Hepatocyte (in vitro differentiated cells): ENCODE results near the gene SDK1. TPM values are rescaled to one million over a fixed set of nuclear protein-coding genes. Genes with fewer than 3 reads are reported as not detected.

Experiments used
- DNase-seq: peaks from one replicate; pipeline ENCODE4 v3.0.0-alpha.2; 2016; ENCODE audit warnings: low spot score
- H2AFZ ChIP-seq: fragments of 200-600 bp; sonication (generic); 2 replicates; pipeline ENCODE4 v1.6.0; 2016; ENCODE audit warnings: antibody characterized with exemption, mild to moderate bottlenecking
- H3K27ac ChIP-seq: fragments of 200-600 bp; sonication (generic); 2 replicates; pipeline ENCODE4 v1.5.1; 2016; ENCODE audit warnings: mild to moderate bottlenecking
- H3K27me3 ChIP-seq: fragments of 200-600 bp; sonication (generic); 2 replicates; pipeline ENCODE4 v1.6.1; 2016
- H3K36me3 ChIP-seq: fragments of 200-600 bp; sonication (generic); replicated peaks from 2 replicates; pipeline ENCODE4 v1.5.1; 2016; ENCODE audit warnings: low read depth; ENCODE audit not compliant: insufficient read depth
- H3K4me1 ChIP-seq: fragments of 200-600 bp; sonication (generic); 2 replicates; pipeline ENCODE4 v1.5.1; 2016; ENCODE audit warnings: mild to moderate bottlenecking, moderate library complexity; ENCODE audit not compliant: insufficient read depth
- H3K4me2 ChIP-seq: fragments of 200-600 bp; sonication (generic); 2 replicates; pipeline ENCODE4 v1.6.0; 2016
- H3K4me3 ChIP-seq: fragments of 200-600 bp; sonication (generic); 2 replicates; pipeline ENCODE4 v1.5.1; 2016; ENCODE audit warnings: mild to moderate bottlenecking
- H3K79me2 ChIP-seq: fragments of 200-600 bp; sonication (generic); 2 replicates; pipeline ENCODE4 v1.6.0; 2017; ENCODE audit warnings: mild to moderate bottlenecking
- H3K9me2 ChIP-seq: fragments of 200-600 bp; sonication (generic); replicated peaks from 2 replicates; pipeline ENCODE4 v1.6.0; 2017; ENCODE audit warnings: mild to moderate bottlenecking; ENCODE audit not compliant: insufficient read depth
- H3K9me3 ChIP-seq: fragments of 200-600 bp; sonication (generic); 2 replicates; pipeline ENCODE4 v1.5.1; 2016; ENCODE audit warnings: low read depth, mild to moderate bottlenecking
- H4K20me1 ChIP-seq: fragments of 200-600 bp; sonication (generic); 2 replicates; pipeline ENCODE4 v1.6.0; 2016; ENCODE audit warnings: mild to moderate bottlenecking; ENCODE audit not compliant: insufficient read depth, poor library complexity, severe bottlenecking
- EZH2 ChIP-seq: fragments of 200-600 bp; sonication (generic); IDR thresholded peaks from 2 replicates; pipeline ENCODE4 v1.6.1; 2016; ENCODE audit warnings: antibody characterized with exemption, mild to moderate bottlenecking, borderline replicate concordance
- EZH2phosphoT487 ChIP-seq: fragments of 200-600 bp; sonication (generic); IDR thresholded peaks from one replicate; pipeline ENCODE4 v1.6.1; 2018; ENCODE audit warnings: antibody characterized with exemption, mild to moderate bottlenecking, low read depth, moderate library complexity; ENCODE audit not compliant: unreplicated experiment, severe bottlenecking
- WGBS: methylation state at CpG from one replicate; pipeline ENCODE4 v1.1.6; 2016; ENCODE audit warnings: low lambda C conversion rate; ENCODE audit errors: missing lambda C conversion rate; 5-methylcytosine and 5-hydroxymethylcytosine counted together
- polyA plus RNA-seq: library from polyadenylated mRNA; unstranded; fragments of >200 nt; fragmentation: Nextera tagmentation; extraction: Ambion mirVana; gene quantifications from 2 replicates; pipeline ENCODE4 v1.2.1, GENCODE V29; 2016
- total RNA-seq: library from RNA; depleted of rRNA; stranded (reverse); fragments of >200 nt; gene quantifications from 2 replicates; pipeline ENCODE4 v1.2.3, GENCODE V29; 2014
- TF ChIP-seq, protein P1 (sequence below): fragments of 200-600 bp; sonication (generic); IDR thresholded peaks from 2 replicates; pipeline ENCODE4 v1.5.1; 2016; ENCODE audit warnings: antibody characterized with exemption, mild to moderate bottlenecking; ENCODE audit not compliant: poor library complexity

The SDK1 gene
- total and polyA plus RNA-seq, 2 experiments from 2014 or later: 4.3 to 10.0 TPM

DNA sequence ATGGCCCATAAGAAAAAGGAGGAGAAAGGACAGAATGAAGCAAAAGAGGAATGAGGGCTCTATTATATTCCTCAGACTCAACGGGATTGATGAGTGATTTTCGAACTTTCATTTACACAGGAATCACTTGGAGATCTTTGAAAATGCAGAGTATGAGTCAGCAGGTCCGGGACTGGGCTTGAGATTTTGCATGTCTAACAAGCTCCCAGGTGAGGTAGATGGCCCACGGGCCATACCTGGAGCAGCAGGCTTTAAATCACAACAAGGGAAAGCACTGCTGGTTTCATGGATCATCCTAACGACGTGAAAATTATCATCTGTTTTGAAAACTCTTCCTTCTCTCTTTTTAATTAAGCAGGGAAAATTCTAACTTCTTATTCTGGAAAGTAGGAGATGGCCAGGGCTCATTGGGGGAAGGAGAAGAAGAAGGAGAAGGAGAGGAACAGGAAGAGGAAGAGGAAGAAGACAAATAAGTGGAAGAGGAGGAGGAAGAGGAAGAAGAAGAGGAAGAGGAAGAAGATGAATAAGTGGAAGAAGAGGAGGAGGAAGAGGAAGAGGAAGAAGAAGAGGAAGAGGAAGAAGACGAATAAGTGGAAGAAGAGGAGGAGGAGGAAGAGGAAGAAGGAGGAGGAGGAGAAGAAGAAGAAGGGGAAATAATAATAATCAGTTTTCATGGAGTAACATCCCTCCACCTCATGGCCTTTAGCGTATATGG, 3.8 kb upstream of the SDK1 start:
- 57% methylated on average over 7 of the region's 8 CpGs for WGBS
- peaks cover 9% of the 10 kb centered on the region for H3K4me1 ChIP-seq
- H3K36me3 ChIP-seq: no peaks in the 10 kb centered on the region
- no peaks in the 10 kb centered on the region for H4K20me1 ChIP-seq
- H3K4me2 ChIP-seq: no peak overlapping the region
- H3K9me3 ChIP-seq: no peaks in the 10 kb centered on the region
- H3K9me2 ChIP-seq: no peaks in the 10 kb centered on the region
- H3K27ac ChIP-seq: no peak overlapping the region
- DNase-seq: no peak
- H3K4me3 ChIP-seq: no peak overlapping the region
- no peaks in the 10 kb centered on the region for H3K79me2 ChIP-seq
- TF ChIP-seq EZH2phosphoT487 (no peak), EZH2 (no peak)
- TF ChIP-seq, protein P1, sequence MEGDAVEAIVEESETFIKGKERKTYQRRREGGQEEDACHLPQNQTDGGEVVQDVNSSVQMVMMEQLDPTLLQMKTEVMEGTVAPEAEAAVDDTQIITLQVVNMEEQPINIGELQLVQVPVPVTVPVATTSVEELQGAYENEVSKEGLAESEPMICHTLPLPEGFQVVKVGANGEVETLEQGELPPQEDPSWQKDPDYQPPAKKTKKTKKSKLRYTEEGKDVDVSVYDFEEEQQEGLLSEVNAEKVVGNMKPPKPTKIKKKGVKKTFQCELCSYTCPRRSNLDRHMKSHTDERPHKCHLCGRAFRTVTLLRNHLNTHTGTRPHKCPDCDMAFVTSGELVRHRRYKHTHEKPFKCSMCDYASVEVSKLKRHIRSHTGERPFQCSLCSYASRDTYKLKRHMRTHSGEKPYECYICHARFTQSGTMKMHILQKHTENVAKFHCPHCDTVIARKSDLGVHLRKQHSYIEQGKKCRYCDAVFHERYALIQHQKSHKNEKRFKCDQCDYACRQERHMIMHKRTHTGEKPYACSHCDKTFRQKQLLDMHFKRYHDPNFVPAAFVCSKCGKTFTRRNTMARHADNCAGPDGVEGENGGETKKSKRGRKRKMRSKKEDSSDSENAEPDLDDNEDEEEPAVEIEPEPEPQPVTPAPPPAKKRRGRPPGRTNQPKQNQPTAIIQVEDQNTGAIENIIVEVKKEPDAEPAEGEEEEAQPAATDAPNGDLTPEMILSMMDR: no peak
- no peak overlapping the region for H2AFZ ChIP-seq
- no peaks in the 10 kb centered on the region for H3K27me3 ChIP-seq

DNA sequence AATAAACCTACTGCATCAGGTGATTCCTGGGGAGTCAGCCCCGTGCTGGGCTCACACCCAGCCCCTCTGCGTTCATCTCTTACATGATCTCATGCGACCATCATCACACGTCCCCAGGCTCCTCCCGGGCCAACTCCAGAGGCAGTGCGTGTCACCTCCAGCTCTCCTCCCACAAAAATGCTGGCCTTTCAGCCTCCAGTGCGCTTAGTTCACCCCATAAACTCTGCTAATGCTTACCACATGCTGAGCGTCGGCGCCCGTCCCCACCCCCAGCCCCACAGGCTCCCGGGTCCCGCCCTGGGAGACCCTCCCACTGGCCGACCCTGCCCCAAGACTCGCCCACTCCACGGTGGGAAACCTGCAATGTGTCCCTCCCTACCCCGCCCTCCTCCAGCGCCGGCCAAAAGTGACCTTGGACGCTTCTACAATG, 816 bp upstream of the SDK1 start:
- no peaks in the 10 kb centered on the region for H3K36me3 ChIP-seq
- no peak overlapping the region for H3K27ac ChIP-seq
- H3K4me3 ChIP-seq: peak overlapping the region; percentile 27
- 20% methylated on average over 12 of the region's 20 CpGs for WGBS
- H2AFZ ChIP-seq: peak overlapping the region; percentile 61
- H4K20me1 ChIP-seq: no peaks in the 10 kb centered on the region
- TF ChIP-seq, protein P1: no peak
- no peak for TF ChIP-seq EZH2phosphoT487
- TF ChIP-seq EZH2: no peak
- DNase-seq: peak; percentile 47
- H3K9me2 ChIP-seq: no peaks in the 10 kb centered on the region
- no peaks in the 10 kb centered on the region for H3K27me3 ChIP-seq
- H3K9me3 ChIP-seq: no peaks in the 10 kb centered on the region
- peak overlapping the region; percentile 91 for H3K4me2 ChIP-seq
- peaks cover 7% of the 10 kb centered on the region for H3K79me2 ChIP-seq
- H3K4me1 ChIP-seq: peaks cover 9% of the 10 kb centered on the region

DNA sequence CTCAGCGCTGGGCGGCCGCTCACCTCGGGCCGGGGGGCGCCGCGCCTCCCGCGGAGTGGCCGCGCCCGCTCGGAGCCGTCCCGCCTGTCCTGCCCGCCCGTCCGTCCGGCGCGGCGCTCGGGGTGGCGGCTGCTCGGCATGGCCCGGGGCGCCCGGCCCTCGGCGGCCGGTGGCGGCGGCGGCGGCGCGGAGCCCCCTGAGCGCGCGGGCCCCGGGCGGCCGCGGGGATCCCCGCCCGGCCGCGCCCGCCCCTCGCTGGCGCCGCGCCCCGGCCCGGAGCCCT, 338 bp downstream of the SDK1 start:
- Histone ChIP-seq H4K20me1 (no peaks in the 10 kb centered on the region), H3K27me3 (no peaks in the 10 kb centered on the region), H3K4me3 (peak overlapping the region; percentile 60), H3K4me1 (peaks cover 9% of the 10 kb centered on the region), H3K4me2 (peak overlapping the region; percentile 56), H3K36me3 (no peaks in the 10 kb centered on the region), H3K27ac (no peak overlapping the region), H2AFZ (no peak overlapping the region), H3K9me3 (no peaks in the 10 kb centered on the region), H3K9me2 (no peaks in the 10 kb centered on the region), H3K79me2 (peaks cover 13% of the 10 kb centered on the region)
- WGBS: 2% methylated on average over 11 of the region's 56 CpGs
- no peak for TF ChIP-seq EZH2phosphoT487
- no peak for TF ChIP-seq EZH2
- TF ChIP-seq, protein P1: no peak
- no peak for DNase-seq
